ES-I3 (cell line): ENCODE results near the gene RBPJL.
A peak's percentile ranks its signal among the peaks of the same experiment; 100 is the strongest.

ENCODE experiments used
- H3K36me3 ChIP-seq: 2 replicates; pipeline ENCODE4 v1.6.1; 2013; ENCODE audit warnings: mild to moderate bottlenecking, low read length, control low read depth, moderate library complexity; ENCODE audit not compliant: insufficient read depth
- H3K4me1 ChIP-seq: 2 replicates; pipeline ENCODE4 v1.6.1; 2013; ENCODE audit warnings: mild to moderate bottlenecking, control low read depth, low read length; ENCODE audit not compliant: insufficient read depth
- H3K9ac ChIP-seq: 2 replicates; pipeline ENCODE4 v1.6.1; 2013; ENCODE audit warnings: low read depth, mild to moderate bottlenecking, low read length, moderate library complexity
- H3K9me3 ChIP-seq: 2 replicates; pipeline ENCODE4 v1.6.1; 2013; ENCODE audit warnings: mild to moderate bottlenecking, low read length, moderate library complexity; ENCODE audit not compliant: control insufficient read depth, insufficient read depth

Gene RBPJL

GRCh38 chr20:45306431-45306982 is at the start of gene RBPJL:
Gene RBPJL (plus strand): TSS chr20:45306840. CDS start chr20:45306923, 83 bp downstream.
- no peaks in the 10 kb centered on the region; the same call in 1 of the 2 replicates for H3K4me1 ChIP-seq
- no peaks in the 10 kb centered on the region; the same call in 1 of the 2 replicates for H3K9me3 ChIP-seq
- H3K9ac ChIP-seq: peak within 1 kb of the TSS; percentile 25; the same call in 1 of the 2 replicates
- H3K36me3 ChIP-seq: no peaks in the 10 kb centered on the region

- Histone ChIP-seq H3K9me3 (no peaks in the 10 kb centered on the region), H3K36me3 (no peaks in the 10 kb centered on the region), H3K9ac (no peak overlapping the region), H3K4me1 (peaks cover 4% of the 10 kb centered on the region)
These were observed 49.5 kb upstream of the RBPJL start for GRCh38 chr20:45257161-45257560.

GRCh38 chr20:45257711-45258110 is 48.9 kb upstream of the RBPJL start:
- H3K36me3 ChIP-seq: no peaks in the 10 kb centered on the region
- no peaks in the 10 kb centered on the region for H3K9me3 ChIP-seq
- peaks cover 4% of the 10 kb centered on the region for H3K4me1 ChIP-seq
- H3K9ac ChIP-seq: no peak overlapping the region

- Histone ChIP-seq H3K36me3 (no peaks in the 10 kb centered on the region), H3K9me3 (no peaks in the 10 kb centered on the region), H3K9ac (no peak overlapping the region), H3K4me1 (peaks cover 4% of the 10 kb centered on the region)
These were observed 48.4 kb upstream of the RBPJL start for GRCh38 chr20:45258259-45258658.

- Histone ChIP-seq H3K36me3 (no peaks in the 10 kb centered on the region), H3K9me3 (no peaks in the 10 kb centered on the region), H3K9ac (no peak overlapping the region), H3K4me1 (peaks cover 4% of the 10 kb centered on the region)
These were observed 48.0 kb upstream of the RBPJL start for GRCh38 chr20:45258664-45259063.

- Histone ChIP-seq H3K9ac (no peak overlapping the region), H3K36me3 (no peaks in the 10 kb centered on the region), H3K4me1 (peaks cover 4% of the 10 kb centered on the region), H3K9me3 (no peaks in the 10 kb centered on the region)
These were observed 42.9 kb upstream of the RBPJL start for GRCh38 chr20:45263556-45264266.

GRCh38 chr20:45266977-45267376 is 39.7 kb upstream of the RBPJL start:
- no peaks in the 10 kb centered on the region for H3K9me3 ChIP-seq
- 0 out of 2 replicates have a peak, but pooled peaks cover 3% of the 10 kb centered on the region for H3K4me1 ChIP-seq
- H3K36me3 ChIP-seq: no peaks in the 10 kb centered on the region
- no peak overlapping the region for H3K9ac ChIP-seq

- Histone ChIP-seq H3K4me1 (peaks cover 8% of the 10 kb centered on the region; the same call in 1 of the 2 replicates), H3K9ac (no peak overlapping the region), H3K36me3 (no peaks in the 10 kb centered on the region), H3K9me3 (no peaks in the 10 kb centered on the region)
These were observed 38.1 kb upstream of the RBPJL start for GRCh38 chr20:45268531-45268930.

- H3K9ac ChIP-seq: no peak overlapping the region
- no peaks in the 10 kb centered on the region for H3K9me3 ChIP-seq
- H3K36me3 ChIP-seq: no peaks in the 10 kb centered on the region
- peaks cover 8% of the 10 kb centered on the region; the same call in 1 of the 2 replicates for H3K4me1 ChIP-seq
These were observed 37.6 kb upstream of the RBPJL start for GRCh38 chr20:45269056-45269455.

GRCh38 chr20:45269754-45270270 is 36.8 kb upstream of the RBPJL start:
- Histone ChIP-seq H3K36me3 (no peaks in the 10 kb centered on the region), H3K9ac (no peak overlapping the region), H3K9me3 (no peaks in the 10 kb centered on the region), H3K4me1 (peaks cover 8% of the 10 kb centered on the region; the same call in 1 of the 2 replicates)

GRCh38 chr20:45275338-45275737 is 31.3 kb upstream of the RBPJL start:
- H3K9ac ChIP-seq: no peak overlapping the region
- H3K4me1 ChIP-seq: peaks cover 8% of the 10 kb centered on the region; the same call in 1 of the 2 replicates
- H3K36me3 ChIP-seq: no peaks in the 10 kb centered on the region
- no peaks in the 10 kb centered on the region for H3K9me3 ChIP-seq

- Histone ChIP-seq H3K4me1 (no peaks in the 10 kb centered on the region), H3K9ac (no peak overlapping the region), H3K36me3 (no peaks in the 10 kb centered on the region), H3K9me3 (no peaks in the 10 kb centered on the region)
These were observed 26.6 kb upstream of the RBPJL start for GRCh38 chr20:45279992-45280391.

GRCh38 chr20:45282700-45283550 is 23.7 kb upstream of the RBPJL start:
- Histone ChIP-seq H3K4me1 (no peaks in the 10 kb centered on the region), H3K9ac (no peak overlapping the region), H3K9me3 (no peaks in the 10 kb centered on the region), H3K36me3 (no peaks in the 10 kb centered on the region)

- no peaks in the 10 kb centered on the region for H3K36me3 ChIP-seq
- no peaks in the 10 kb centered on the region for H3K9me3 ChIP-seq
- H3K9ac ChIP-seq: no peak overlapping the region
- no peaks in the 10 kb centered on the region for H3K4me1 ChIP-seq
These were observed 23.0 kb upstream of the RBPJL start for GRCh38 chr20:45283551-45284057.
